KMS-11 (cell line): ENCODE results near the gene PCED1B.
"Not testable (repeated sequence)": the region's sequence is repeated elsewhere in the genome, so short reads cannot be mapped to it uniquely, and the experiment has no call there.

Source experiments
- H2AFZ ChIP-seq: fragments of 200-600 bp; sonication (generic); 2 replicates; pipeline ENCODE4 v1.6.1; 2016; ENCODE audit warnings: antibody characterized with exemption, mixed run types, low read depth
- H3K27ac ChIP-seq: fragments of 200-600 bp; sonication (generic); 2 replicates; pipeline ENCODE4 v1.6.1; 2016; ENCODE audit warnings: mild to moderate bottlenecking, mixed run types
- H3K27me3 ChIP-seq: fragments of 200-600 bp; sonication (generic); 2 replicates; pipeline ENCODE4 v1.6.1; 2017; ENCODE audit warnings: mild to moderate bottlenecking, low read depth, mixed run types, moderate library complexity; ENCODE audit not compliant: insufficient read depth
- H3K36me3 ChIP-seq: fragments of 200-600 bp; sonication (generic); 2 replicates; pipeline ENCODE4 v1.6.1; 2017; ENCODE audit warnings: mild to moderate bottlenecking, mixed run types; ENCODE audit not compliant: insufficient read depth
- H3K4me1 ChIP-seq: fragments of 200-600 bp; sonication (generic); 2 replicates; pipeline ENCODE4 v1.6.1; 2016; ENCODE audit warnings: mild to moderate bottlenecking, low read depth, mixed run types; ENCODE audit not compliant: poor library complexity, severe bottlenecking
- H3K4me2 ChIP-seq: fragments of 200-600 bp; sonication (generic); 2 replicates; pipeline ENCODE4 v1.7.0; 2016; ENCODE audit warnings: mild to moderate bottlenecking, mixed run types
- H3K4me3 ChIP-seq: fragments of 200-600 bp; sonication (generic); IDR thresholded peaks from 2 replicates; pipeline ENCODE4 v1.6.1; 2017; ENCODE audit warnings: low read depth, low read length, mixed read lengths; ENCODE audit not compliant: insufficient read depth
- H3K79me2 ChIP-seq: fragments of 200-600 bp; sonication (generic); 2 replicates; pipeline ENCODE4 v1.6.1; 2016; ENCODE audit warnings: low read depth, mixed run types; ENCODE audit not compliant: insufficient read depth
- H3K9ac ChIP-seq: fragments of 200-600 bp; sonication (generic); 2 replicates; pipeline ENCODE4 v1.6.1; 2016; ENCODE audit warnings: mild to moderate bottlenecking, mixed run types
- H4K20me1 ChIP-seq: fragments of 200-600 bp; sonication (generic); 2 replicates; pipeline ENCODE4 v1.6.1; 2016; ENCODE audit warnings: mild to moderate bottlenecking, mixed run types; ENCODE audit not compliant: insufficient read depth
- CTCF ChIP-seq: fragments of 200-600 bp; sonication (generic); conservative IDR thresholded peaks from 2 replicates; pipeline ENCODE4 v1.6.1; 2017; ENCODE audit warnings: low read depth, mild to moderate bottlenecking, antibody characterized with exemption, low read length, moderate library complexity, mixed read lengths

PCED1B gene

GRCh38 chr12:47111854-47112253 is 32.4 kb downstream of the PCED1B start:
- Histone ChIP-seq H3K4me2 (no peak overlapping the region), H3K9ac (no peak overlapping the region), H3K27me3 (no peaks in the 10 kb centered on the region), H2AFZ (no peak overlapping the region), H4K20me1 (no peaks in the 10 kb centered on the region), H3K79me2 (no peaks in the 10 kb centered on the region), H3K36me3 (no peaks in the 10 kb centered on the region), H3K27ac (no peak overlapping the region), H3K4me1 (no peaks in the 10 kb centered on the region), H3K4me3 (no peak overlapping the region)
- no peak for TF ChIP-seq CTCF

GRCh38 chr12:47112679-47113078 is 33.3 kb downstream of the PCED1B start:
- Histone ChIP-seq H3K27ac (no peak overlapping the region), H3K36me3 (no peaks in the 10 kb centered on the region), H3K79me2 (no peaks in the 10 kb centered on the region), H3K4me1 (no peaks in the 10 kb centered on the region), H2AFZ (no peak overlapping the region), H3K9ac (no peak overlapping the region), H3K4me2 (no peak overlapping the region), H3K4me3 (no peak overlapping the region), H3K27me3 (no peaks in the 10 kb centered on the region), H4K20me1 (no peaks in the 10 kb centered on the region)
- no peak for TF ChIP-seq CTCF

GRCh38 chr12:47114481-47114892 is 35.1 kb downstream of the PCED1B start:
- no peak overlapping the region for H2AFZ ChIP-seq
- no peaks in the 10 kb centered on the region for H3K36me3 ChIP-seq
- H3K79me2 ChIP-seq = no peaks in the 10 kb centered on the region
- H3K27ac ChIP-seq = no peak overlapping the region
- H4K20me1 ChIP-seq = no peaks in the 10 kb centered on the region
- H3K27me3 ChIP-seq = no peaks in the 10 kb centered on the region
- H3K4me2 ChIP-seq = no peak overlapping the region
- H3K4me3 ChIP-seq = no peak overlapping the region
- no peaks in the 10 kb centered on the region for H3K4me1 ChIP-seq
- no peak overlapping the region for H3K9ac ChIP-seq
- TF ChIP-seq CTCF = no peak

GRCh38 chr12:47117305-47117704 is 37.9 kb downstream of the PCED1B start:
- not testable (repeated sequence) for H3K36me3 ChIP-seq, H3K9ac ChIP-seq, H4K20me1 ChIP-seq, H3K4me1 ChIP-seq, H3K4me3 ChIP-seq, H2AFZ ChIP-seq, H3K79me2 ChIP-seq, H3K27ac ChIP-seq, H3K27me3 ChIP-seq, H3K4me2 ChIP-seq

GRCh38 chr12:47120736-47121135 is 41.3 kb downstream of the PCED1B start:
- no peaks in the 10 kb centered on the region for H3K36me3 ChIP-seq
- no peak overlapping the region for H2AFZ ChIP-seq
- H4K20me1 ChIP-seq = no peaks in the 10 kb centered on the region
- H3K27ac ChIP-seq = no peak overlapping the region
- H3K27me3 ChIP-seq = no peaks in the 10 kb centered on the region
- H3K4me2 ChIP-seq = no peak overlapping the region
- H3K9ac ChIP-seq = no peak overlapping the region
- TF ChIP-seq CTCF = no peak
- H3K4me1 ChIP-seq = no peaks in the 10 kb centered on the region
- H3K4me3 ChIP-seq = no peak overlapping the region
- no peaks in the 10 kb centered on the region for H3K79me2 ChIP-seq
